Glomerular visceral epithelial cell (primary cell): ENCODE data around the gene PRMT5.
A peak's percentile ranks its signal among the peaks of the same experiment; 100 is the strongest.
"Not testable (repeated sequence)": the region's sequence is repeated elsewhere in the genome, so short reads cannot be mapped to it uniquely, and the experiment has no call there.

ENCODE experiments used
- DNase-seq: peaks from one replicate; pipeline ENCODE4 v3.0.0-alpha.2; 2016; ENCODE audit errors: extremely low spot score

Gene PRMT5

GRCh38 chr14:22932146-22932545 is 3.0 kb upstream of the PRMT5 start:
- no peak for DNase-seq

GRCh38 chr14:22929961-22930364 is 787 bp upstream of the PRMT5 start:
- DNase-seq, result no peak

GRCh38 chr14:22928237-22929103 is 706 bp downstream of the PRMT5 start:
- no peak for DNase-seq

GRCh38 chr14:22926316-22926715 is 2.9 kb downstream of the PRMT5 start:
- DNase-seq, result no peak

- no peak for DNase-seq
Measured at GRCh38 chr14:22925513-22925912, 3.7 kb downstream of the PRMT5 start.

- no peak for DNase-seq
Measured at GRCh38 chr14:22923746-22924145, 5.4 kb downstream of the PRMT5 start.

- DNase-seq, result no peak
Measured at GRCh38 chr14:22922294-22922693, 6.9 kb downstream of the PRMT5 start.

- no peak for DNase-seq
Measured at GRCh38 chr14:22920697-22921096, 8.5 kb downstream of the PRMT5 start.

- no peak for DNase-seq
Measured at GRCh38 chr14:22919601-22919921, 9.6 kb downstream of the PRMT5 start.

GRCh38 chr14:22918804-22919600 is 10.2 kb downstream of the PRMT5 start, which contains the start of gene RBM23:
Gene RBM23, minus strand, starts transcription at chr14:22919149.
- peak; percentile 100 for DNase-seq

GRCh38 chr14:22915886-22916521 is 13.2 kb downstream of the PRMT5 start:
- DNase-seq, result no peak

GRCh38 chr14:22914836-22915235 is 14.3 kb downstream of the PRMT5 start:
- DNase-seq, result not testable (repeated sequence)

GRCh38 chr14:22910916-22911315 is 18.3 kb downstream of the PRMT5 start:
- no peak for DNase-seq

- DNase-seq, result no peak
Measured at GRCh38 chr14:22908601-22909000, 20.6 kb downstream of the PRMT5 start.

- no peak for DNase-seq
Measured at GRCh38 chr14:22907429-22907828, 21.7 kb downstream of the PRMT5 start.

- DNase-seq, result no peak
Measured at GRCh38 chr14:22906073-22906472, 23.1 kb downstream of the PRMT5 start.

- no peak for DNase-seq
Measured at GRCh38 chr14:22905627-22906026, 23.5 kb downstream of the PRMT5 start.

GRCh38 chr14:22903742-22904087 is 25.5 kb downstream of the PRMT5 start:
- no peak for DNase-seq

- DNase-seq, result no peak
Measured at GRCh38 chr14:22901799-22902198, 27.4 kb downstream of the PRMT5 start.

GRCh38 chr14:22900081-22900799 is 28.9 kb downstream of the PRMT5 start:
- peak; percentile 79 for DNase-seq

GRCh38 chr14:22898302-22899090 is 30.7 kb downstream of the PRMT5 start:
- peak; percentile 77 for DNase-seq
